CD8-positive, alpha-beta memory T cell (primary cell): ENCODE results near the gene TRIM3. TPM values are rescaled to one million over a fixed set of nuclear protein-coding genes. Genes with fewer than 3 reads are reported as not detected.

Experiments used
- CTCF ChIA-PET: fragments of 350-600 bp; sonication (Branson Sonifier 250); formaldehyde crosslinking; loops from one replicate; lab custom pipeline; 2021; ENCODE audit warnings: antibody characterized with exemption; lab: Charles Lee
- POLR2A ChIA-PET: fragments of 350-600 bp; sonication (Branson Sonifier 250); formaldehyde crosslinking; loops from one replicate; lab custom pipeline; 2021; ENCODE audit warnings: antibody characterized with exemption; lab: Charles Lee
- DNase-seq, 5 donors: peaks; one replicate each; pipeline versions ENCODE4 v3.0.0 to v3.0.0-alpha.2; 2020 to 2022; ENCODE audit warnings: mixed read lengths in 1 of 5
- H3K27ac ChIP-seq: one replicate; pipeline ENCODE4 v1.7.0; 2013; ENCODE audit warnings: low read depth, mild to moderate bottlenecking, low read length, moderate library complexity
- H3K27me3 ChIP-seq: 2 replicates; pipeline ENCODE4 v1.7.0; 2013; ENCODE audit warnings: low read length, mild to moderate bottlenecking; ENCODE audit not compliant: insufficient read depth, poor library complexity, severe bottlenecking
- H3K36me3 ChIP-seq: 2 replicates; pipeline ENCODE4 v1.7.0; 2013; ENCODE audit warnings: mild to moderate bottlenecking, low read length, moderate library complexity; ENCODE audit not compliant: insufficient read depth
- H3K4me1 ChIP-seq: 2 replicates; pipeline ENCODE4 v1.7.0; 2013; ENCODE audit warnings: mild to moderate bottlenecking, low read length, moderate library complexity; ENCODE audit not compliant: insufficient read depth
- H3K4me3 ChIP-seq: 2 replicates; pipeline ENCODE4 v1.7.0; 2013; ENCODE audit warnings: mild to moderate bottlenecking, low read length
- H3K9me3 ChIP-seq: 2 replicates; pipeline ENCODE4 v1.7.0; 2013; ENCODE audit warnings: mild to moderate bottlenecking, low read length
- H3K27ac Mint-ChIP-seq, 8 donors: one replicate each; pipeline ENCODE4 v1.8.0; 2020 to 2021; ENCODE audit warnings: mixed read lengths in 8 of 8, mild to moderate bottlenecking in 6 of 8, inconsistent platforms in 3 of 8, moderate library complexity in 3 of 8
- H3K27me3 Mint-ChIP-seq, 2 donors: one replicate each; pipeline ENCODE4 v1.8.0; 2020 to 2021; ENCODE audit warnings: mixed read lengths in 2 of 2, mild to moderate bottlenecking in 1 of 2, moderate library complexity in 1 of 2
- H3K36me3 Mint-ChIP-seq, 3 donors: one replicate each; pipeline ENCODE4 v1.8.0; 2020 to 2021; ENCODE audit warnings: mixed read lengths in 3 of 3, inconsistent platforms in 1 of 3, mild to moderate bottlenecking in 1 of 3
- H3K4me1 Mint-ChIP-seq, 3 donors: one replicate each; pipeline ENCODE4 v1.8.0; 2020 to 2021; ENCODE audit warnings: mixed read lengths in 3 of 3, inconsistent platforms in 1 of 3, mild to moderate bottlenecking in 1 of 3
- H3K4me3 Mint-ChIP-seq, 7 donors: one replicate each; pipeline ENCODE4 v1.8.0; 2020 to 2021; ENCODE audit warnings: mixed read lengths in 7 of 7, mild to moderate bottlenecking in 6 of 7, moderate library complexity in 4 of 7, inconsistent platforms in 2 of 7
- H3K9me3 Mint-ChIP-seq, 5 donors: one replicate each; pipeline ENCODE4 v1.8.0; 2020 to 2022; ENCODE audit warnings: mixed read lengths in 5 of 5, mild to moderate bottlenecking in 3 of 5, moderate library complexity in 2 of 5, inconsistent platforms in 1 of 5
- polyA plus RNA-seq: library from polyadenylated mRNA; unstranded; fragments of 300-500 nt; fragmentation: Illumina TruSeq; gene quantifications from one replicate; pipeline ENCODE4 v1.2.3, GENCODE V29; 2021
- total RNA-seq, 2 experiments: library from RNA; stranded (reverse); gene quantifications; one replicate each; pipeline ENCODE4 v1.2.3, GENCODE V29; 2021

Gene TRIM3
- total and polyA plus RNA-seq, 3 experiments from 2014 or later: 2.4 to 6.8 (median 6.4) TPM

DNA sequence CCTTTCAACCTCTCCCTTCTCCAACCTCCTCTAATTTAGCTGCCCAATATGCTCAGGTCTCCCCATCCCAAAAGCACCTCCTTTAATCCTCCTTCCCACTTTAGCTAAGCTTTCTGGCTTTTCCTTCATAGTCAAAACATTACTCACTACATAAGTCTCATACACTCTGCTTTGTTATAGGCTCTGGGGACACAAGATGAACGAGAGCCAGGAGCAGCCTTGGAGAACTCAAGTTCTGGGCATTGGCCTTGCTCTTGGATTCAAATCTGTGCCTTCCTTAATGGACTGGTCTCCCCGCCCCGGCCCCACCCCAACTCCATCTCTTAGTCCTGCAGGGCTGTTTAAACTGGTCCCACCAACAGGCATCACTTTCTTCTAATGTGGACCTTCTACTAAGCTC is 21.5 kb downstream of the TRIM3 start:
- Histone ChIP-seq H3K9me3 (no peaks in the 10 kb centered on the region), H3K36me3 (peaks cover 6% of the 10 kb centered on the region), H3K4me1 (no peaks in the 10 kb centered on the region), H3K4me3 (no peak overlapping the region), H3K27ac (no peak overlapping the region), H3K27me3 (no peaks in the 10 kb centered on the region)
- Mint-ChIP-seq H3K27me3 (peaks cover 0 to 3% of the 10 kb centered on the region in 2 donors), H3K4me1 (no peaks in the 10 kb centered on the region), H3K4me3 (no peak overlapping the region), H3K9me3 (no peaks in the 10 kb centered on the region), H3K27ac (peak overlapping the region in 1 of 8 donors; percentile 5), H3K36me3 (peaks cover 5 to 40% (median 18%) of the 10 kb centered on the region in 3 donors)
- DNase-seq: no peak
- CTCF ChIA-PET: interaction anchor here (0.9 to 5.0 kb wide), 5 partner anchors 9 to 89 kb away, joined by 3 to 27 read pairs (median 6); partner anchors contain the start of gene HPX
- POLR2A ChIA-PET: interaction anchor here (1.1 kb wide), 1 partner anchor 73 kb away, joined by 3 read pairs; no protein-coding TSS in a partner anchor

DNA sequence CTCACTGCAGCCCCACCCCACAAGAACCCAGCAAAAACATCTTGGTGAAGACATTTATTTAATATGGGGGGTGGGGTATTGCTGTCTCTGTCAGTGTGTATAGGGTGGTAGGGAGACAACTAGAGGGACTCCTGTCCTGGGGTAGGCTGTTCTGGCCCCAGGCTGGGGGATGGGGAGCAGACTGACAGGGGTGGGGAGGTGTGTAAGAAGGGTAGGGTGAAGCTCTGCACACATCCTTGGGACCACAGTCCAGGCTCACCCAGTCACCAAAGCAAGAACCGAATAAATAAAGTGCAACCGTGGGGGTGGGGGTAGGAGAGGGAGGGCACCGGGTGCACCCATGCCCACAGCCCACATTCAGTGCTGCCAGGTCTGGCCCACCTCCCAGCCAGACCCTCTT is 25.2 kb downstream of the TRIM3 start:
- no peak overlapping the region for H3K4me3 Mint-ChIP-seq
- CTCF ChIA-PET: interaction anchor here (14.4 kb wide), 1 partner anchor 67 kb away, joined by 467 read pairs; no protein-coding TSS in a partner anchor
- H3K36me3 ChIP-seq: no peaks in the 10 kb centered on the region
- no peaks in the 10 kb centered on the region for H3K27me3 Mint-ChIP-seq
- peaks cover 0 to 10% (median 6%) of the 10 kb centered on the region in 3 donors for H3K36me3 Mint-ChIP-seq
- H3K4me3 ChIP-seq: no peak overlapping the region
- DNase-seq: no peak
- peaks cover 1% of the 10 kb centered on the region for H3K4me1 ChIP-seq
- no peaks in the 10 kb centered on the region for H3K9me3 ChIP-seq
- peak overlapping the region in 1 of 8 donors; percentile 12 for H3K27ac Mint-ChIP-seq
- POLR2A ChIA-PET: no interaction called here
- no peaks in the 10 kb centered on the region for H3K27me3 ChIP-seq
- no peaks in the 10 kb centered on the region for H3K9me3 Mint-ChIP-seq
- H3K4me1 Mint-ChIP-seq: no peaks in the 10 kb centered on the region
- H3K27ac ChIP-seq: no peak overlapping the region

- H3K27ac Mint-ChIP-seq: no peak overlapping the region
- no peaks in the 10 kb centered on the region for H3K9me3 Mint-ChIP-seq
- H3K4me3 ChIP-seq: no peak overlapping the region
- ChIA-PET CTCF (interaction anchor here (0.7 to 14.4 kb wide), 28 partner anchors 10 to 282 kb away, joined by 3 to 467 read pairs (median 6); partner anchors contain the start of genes APBB1, ARFIP2, MRPL17 and SMPD1), POLR2A (interaction anchor here (1.6 to 2.0 kb wide), 2 partner anchors 53 to 64 kb away, joined by 5 to 7 read pairs; partner anchors contain the start of gene SMPD1)
- no peak overlapping the region for H3K27ac ChIP-seq
- no peaks in the 10 kb centered on the region for H3K4me1 Mint-ChIP-seq
- H3K4me3 Mint-ChIP-seq: no peak overlapping the region
- H3K36me3 Mint-ChIP-seq: no peaks in the 10 kb centered on the region
- no peaks in the 10 kb centered on the region for H3K27me3 ChIP-seq
- peaks cover 21% of the 10 kb centered on the region for H3K4me1 ChIP-seq
- no peaks in the 10 kb centered on the region for H3K27me3 Mint-ChIP-seq
- no peaks in the 10 kb centered on the region for H3K9me3 ChIP-seq
- no peaks in the 10 kb centered on the region for H3K36me3 ChIP-seq
- DNase-seq: peak; percentile 33 to 69 (median 44)
These were observed 30.3 kb downstream of the TRIM3 start for GRCh38 chr11:6443269-6444003.

- H3K27me3 ChIP-seq: no peaks in the 10 kb centered on the region
- POLR2A ChIA-PET: interaction anchor here (1.6 to 2.0 kb wide), 2 partner anchors 52 to 63 kb away, joined by 5 to 7 read pairs; partner anchors contain the start of gene SMPD1
- peaks cover 31% of the 10 kb centered on the region for H3K4me1 ChIP-seq
- Mint-ChIP-seq H3K4me1 (no peaks in the 10 kb centered on the region), H3K36me3 (no peaks in the 10 kb centered on the region), H3K27me3 (no peaks in the 10 kb centered on the region), H3K9me3 (no peaks in the 10 kb centered on the region), H3K4me3 (no peak overlapping the region), H3K27ac (no peak overlapping the region)
- CTCF ChIA-PET: interaction anchor here (0.8 to 14.4 kb wide), 8 partner anchors 9 to 82 kb away, joined by 4 to 467 read pairs (median 12); partner anchors contain the start of gene APBB1
- DNase-seq: no peak
- no peaks in the 10 kb centered on the region for H3K36me3 ChIP-seq
- H3K9me3 ChIP-seq: no peaks in the 10 kb centered on the region
- H3K4me3 ChIP-seq: no peak overlapping the region
- H3K27ac ChIP-seq: no peak overlapping the region
These were observed 31.3 kb downstream of the TRIM3 start for GRCh38 chr11:6442441-6442840.

- Mint-ChIP-seq H3K4me1 (no peaks in the 10 kb centered on the region), H3K27me3 (no peaks in the 10 kb centered on the region), H3K36me3 (peaks cover 0 to under 1% (median 0%) of the 10 kb centered on the region in 3 donors), H3K4me3 (no peak within 1 kb of the TSS), H3K27ac (peak within 1 kb of the TSS in 1 of 8 donors; percentile 8), H3K9me3 (no peaks in the 10 kb centered on the region)
- no peak for DNase-seq
- H3K27me3 ChIP-seq: no peaks in the 10 kb centered on the region
- no peak within 1 kb of the TSS for H3K27ac ChIP-seq
- ChIA-PET CTCF (interaction anchor here (0.7 to 14.4 kb wide), 9 partner anchors 12 to 190 kb away, joined by 3 to 467 read pairs (median 4); partner anchors contain the start of genes ARFIP2, SMPD1 and TIMM10B), POLR2A (interaction anchor here (0.8 kb wide), 1 partner anchor 631 kb away, joined by 3 read pairs; no protein-coding TSS in a partner anchor)
- H3K4me1 ChIP-seq: peaks cover 32% of the 10 kb centered on the region
- H3K4me3 ChIP-seq: no peak within 1 kb of the TSS
- H3K36me3 ChIP-seq: no peaks in the 10 kb centered on the region
- no peaks in the 10 kb centered on the region for H3K9me3 ChIP-seq
These were observed 32.8 kb downstream of the TRIM3 start, which contains the start of gene HPX for GRCh38 chr11:6440906-6441358. TSS of gene HPX (minus strand) at chr11:6440987. CDS start at chr11:6440963, 24 bp downstream.

DNA sequence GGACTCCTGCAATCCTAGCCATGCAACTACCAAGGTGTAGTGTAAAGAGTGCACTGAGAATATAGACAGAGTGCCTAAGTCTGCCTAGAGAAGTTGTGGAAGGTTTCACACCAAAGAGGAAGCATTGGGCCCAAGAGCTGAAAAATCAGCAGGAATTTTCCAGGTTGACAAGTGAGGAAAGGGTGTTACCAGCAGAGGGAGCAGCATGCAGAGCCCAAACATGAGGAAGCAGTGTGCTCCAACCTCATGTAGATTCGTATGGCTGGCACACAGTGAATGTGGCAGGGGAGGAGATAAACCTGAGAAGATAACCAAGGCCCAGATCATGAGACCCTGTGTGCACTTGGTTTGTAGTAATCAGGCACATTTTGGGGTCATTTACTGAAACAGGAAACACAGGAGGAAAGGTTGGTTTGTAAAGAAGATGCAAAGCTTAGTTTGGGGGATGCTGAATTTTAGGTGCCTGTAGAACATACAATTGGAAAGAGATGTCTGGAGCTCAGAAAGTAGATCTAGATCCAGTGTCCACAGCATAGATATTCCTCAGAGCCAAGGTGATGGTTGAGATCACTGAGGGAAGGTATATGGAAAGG is 34.7 kb downstream of the TRIM3 start:
- Histone ChIP-seq H3K9me3 (no peaks in the 10 kb centered on the region), H3K36me3 (no peaks in the 10 kb centered on the region), H3K4me3 (no peak overlapping the region), H3K4me1 (peaks cover 32% of the 10 kb centered on the region), H3K27me3 (no peaks in the 10 kb centered on the region), H3K27ac (no peak overlapping the region)
- DNase-seq: peak in 1 of 5 donors; percentile 34
- Mint-ChIP-seq H3K4me1 (no peaks in the 10 kb centered on the region), H3K36me3 (peaks cover 0 to 4% (median 0%) of the 10 kb centered on the region in 3 donors), H3K27ac (no peak overlapping the region), H3K9me3 (no peaks in the 10 kb centered on the region), H3K4me3 (no peak overlapping the region), H3K27me3 (no peaks in the 10 kb centered on the region)
- ChIA-PET POLR2A (no interaction called here), CTCF (interaction anchor here (1.3 to 14.4 kb wide), 5 partner anchors 12 to 57 kb away, joined by 4 to 467 read pairs (median 5); no protein-coding TSS in a partner anchor)

DNA sequence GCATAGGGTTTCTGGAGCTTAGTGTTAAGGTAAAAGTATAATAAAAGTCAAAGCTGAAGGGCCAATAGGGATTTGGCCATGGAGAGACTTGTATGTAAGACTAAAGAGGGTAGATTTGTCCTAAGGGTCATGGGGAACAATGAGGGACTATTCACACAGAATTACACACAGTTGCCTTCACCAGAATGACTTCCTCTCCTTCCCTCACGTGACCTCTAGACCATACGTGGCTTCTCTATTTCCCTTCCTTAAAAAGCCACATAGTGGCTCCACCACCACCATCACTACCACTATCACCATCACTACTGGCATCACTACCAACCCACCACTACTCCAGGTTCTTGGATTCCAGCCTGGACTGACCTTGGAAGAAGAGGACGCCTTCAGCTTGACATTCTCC is 35.7 kb downstream of the TRIM3 start:
- no peak overlapping the region for H3K4me3 Mint-ChIP-seq
- POLR2A ChIA-PET: interaction anchor here (0.9 kb wide), 1 partner anchor 59 kb away, joined by 3 read pairs; no protein-coding TSS in a partner anchor
- H3K4me1 Mint-ChIP-seq: no peaks in the 10 kb centered on the region
- H3K27me3 ChIP-seq: no peaks in the 10 kb centered on the region
- no peaks in the 10 kb centered on the region for H3K36me3 ChIP-seq
- CTCF ChIA-PET: interaction anchor here (1.0 to 14.4 kb wide), 9 partner anchors 11 to 268 kb away, joined by 3 to 467 read pairs (median 4); partner anchors contain the start of gene APBB1
- H3K27ac ChIP-seq: no peak overlapping the region
- H3K4me3 ChIP-seq: no peak overlapping the region
- no peaks in the 10 kb centered on the region for H3K9me3 ChIP-seq
- H3K4me1 ChIP-seq: peaks cover 25% of the 10 kb centered on the region
- DNase-seq: no peak
- H3K27me3 Mint-ChIP-seq: no peaks in the 10 kb centered on the region
- H3K9me3 Mint-ChIP-seq: no peaks in the 10 kb centered on the region
- no peak overlapping the region for H3K27ac Mint-ChIP-seq
- H3K36me3 Mint-ChIP-seq: peaks cover 0 to 4% (median 0%) of the 10 kb centered on the region in 3 donors
